Loucy (cell line): ENCODE data around the gene SLC39A8.

Source experiments
- H2AFZ ChIP-seq: fragments of 200-600 bp; sonication (generic); 2 replicates; pipeline ENCODE4 v1.6.0; 2016; ENCODE audit warnings: antibody characterized with exemption, mild to moderate bottlenecking, low read length, moderate library complexity
- H3F3A ChIP-seq: fragments of 200-600 bp; 2 replicates; pipeline ENCODE4 v1.6.0; 2016; ENCODE audit warnings: antibody characterized with exemption, low read depth, mild to moderate bottlenecking
- H3K27me3 ChIP-seq: fragments of 200-600 bp; sonication (generic); 2 replicates; pipeline ENCODE4 v1.6.1; 2014; ENCODE audit warnings: low read length, mild to moderate bottlenecking; ENCODE audit not compliant: insufficient read depth, poor library complexity, severe bottlenecking
- H3K36me3 ChIP-seq: fragments of 200-600 bp; sonication (generic); 2 replicates; pipeline ENCODE4 v1.6.1; 2016; ENCODE audit warnings: low read length; ENCODE audit not compliant: insufficient read depth
- H3K4me1 ChIP-seq: fragments of 200-600 bp; sonication (generic); 2 replicates; pipeline ENCODE4 v1.5.1; 2014; ENCODE audit warnings: low read length, mild to moderate bottlenecking; ENCODE audit not compliant: insufficient read depth, poor library complexity, severe bottlenecking
- H3K4me2 ChIP-seq: fragments of 200-600 bp; sonication (generic); 2 replicates; pipeline ENCODE4 v1.6.0; 2014; ENCODE audit warnings: antibody characterized with exemption, low read length, low read depth, mild to moderate bottlenecking; ENCODE audit not compliant: poor library complexity, severe bottlenecking
- H3K4me3 ChIP-seq: fragments of 200-600 bp; sonication (generic); 2 replicates; pipeline ENCODE4 v1.5.1; 2014; ENCODE audit warnings: low read length, mild to moderate bottlenecking, mixed read lengths; ENCODE audit not compliant: poor library complexity, severe bottlenecking
- H3K79me2 ChIP-seq: fragments of 200-600 bp; sonication (generic); 2 replicates; pipeline ENCODE4 v1.6.1; 2014; ENCODE audit warnings: low read length; ENCODE audit not compliant: insufficient read depth
- H3K9ac ChIP-seq: fragments of 200-600 bp; sonication (generic); 2 replicates; pipeline ENCODE4 v1.6.0; 2014; ENCODE audit warnings: mild to moderate bottlenecking, low read depth, low read length, moderate library complexity; ENCODE audit not compliant: poor library complexity, severe bottlenecking
- H3K9me2 ChIP-seq: fragments of 200-600 bp; sonication (generic); replicated peaks from 2 replicates; pipeline ENCODE4 v1.6.1; 2016; ENCODE audit warnings: low read depth, low read length, mixed read lengths
- H3K9me3 ChIP-seq: fragments of 200-600 bp; sonication (generic); 2 replicates; pipeline ENCODE4 v1.6.1; 2014; ENCODE audit warnings: mild to moderate bottlenecking, antibody characterized with exemption, low read length, low read depth; ENCODE audit not compliant: insufficient read depth
- H4K20me1 ChIP-seq: fragments of 200-600 bp; sonication (generic); 2 replicates; pipeline ENCODE4 v1.6.0; 2014; ENCODE audit warnings: antibody characterized with exemption, low read length, mild to moderate bottlenecking; ENCODE audit not compliant: insufficient read depth, poor library complexity, severe bottlenecking
- CTCF ChIP-seq: fragments of 200-600 bp; sonication (generic); conservative IDR thresholded peaks from 2 replicates; pipeline ENCODE4 v1.5.1; 2014; ENCODE audit warnings: mild to moderate bottlenecking, antibody characterized with exemption, low read length
- EZH2phosphoT487 ChIP-seq: fragments of 200-600 bp; IDR thresholded peaks from 2 replicates; pipeline ENCODE4 v1.6.1; 2018; ENCODE audit warnings: antibody characterized with exemption, mild to moderate bottlenecking, moderate library complexity, borderline replicate concordance

The SLC39A8 gene

GRCh38 chr4:102318526-102318925, 26.8 kb downstream of the SLC39A8 start:
- no peaks in the 10 kb centered on the region for H3F3A ChIP-seq
- no peaks in the 10 kb centered on the region for H3K27me3 ChIP-seq
- H3K36me3 ChIP-seq = peaks cover 32% of the 10 kb centered on the region; the same call in 1 of the 2 replicates
- H3K79me2 ChIP-seq = peaks cover 85% of the 10 kb centered on the region
- no peaks in the 10 kb centered on the region for H3K9me3 ChIP-seq
- no peak overlapping the region for H3K4me2 ChIP-seq
- no peaks in the 10 kb centered on the region for H3K9me2 ChIP-seq
- no peak overlapping the region for H3K9ac ChIP-seq
- no peak overlapping the region for H2AFZ ChIP-seq
- H3K4me3 ChIP-seq = no peak overlapping the region
- peaks cover 11% of the 10 kb centered on the region for H3K4me1 ChIP-seq
- peaks cover 59% of the 10 kb centered on the region for H4K20me1 ChIP-seq
- TF ChIP-seq CTCF (no peak), EZH2phosphoT487 (no peak)

GRCh38 chr4:102318105-102318504, 27.2 kb downstream of the SLC39A8 start:
- TF ChIP-seq EZH2phosphoT487 (no peak), CTCF (no peak)
- Histone ChIP-seq H3K36me3 (peaks cover 32% of the 10 kb centered on the region; the same call in 1 of the 2 replicates), H3K4me1 (peaks cover 11% of the 10 kb centered on the region), H3K9me3 (no peaks in the 10 kb centered on the region), H3K9me2 (no peaks in the 10 kb centered on the region), H3K9ac (no peak overlapping the region), H3F3A (no peaks in the 10 kb centered on the region), H3K4me3 (no peak overlapping the region), H2AFZ (no peak overlapping the region), H3K79me2 (peaks cover 82% of the 10 kb centered on the region), H3K4me2 (no peak overlapping the region), H4K20me1 (peaks cover 55% of the 10 kb centered on the region), H3K27me3 (no peaks in the 10 kb centered on the region)

- peaks cover 32% of the 10 kb centered on the region; the same call in 1 of the 2 replicates for H3K36me3 ChIP-seq
- H3K9me3 ChIP-seq = no peaks in the 10 kb centered on the region
- no peak overlapping the region for H3K9ac ChIP-seq
- peaks cover 82% of the 10 kb centered on the region for H3K79me2 ChIP-seq
- no peaks in the 10 kb centered on the region for H3F3A ChIP-seq
- no peaks in the 10 kb centered on the region for H3K9me2 ChIP-seq
- TF ChIP-seq CTCF (no peak), EZH2phosphoT487 (no peak)
- peaks cover 11% of the 10 kb centered on the region for H3K4me1 ChIP-seq
- H3K4me2 ChIP-seq = no peak overlapping the region
- no peaks in the 10 kb centered on the region for H3K27me3 ChIP-seq
- H2AFZ ChIP-seq = no peak overlapping the region
- peaks cover 55% of the 10 kb centered on the region for H4K20me1 ChIP-seq
- no peak overlapping the region for H3K4me3 ChIP-seq
Observed at GRCh38 chr4:102317459-102317858, 27.8 kb downstream of the SLC39A8 start.
